GM12864 (cell line): ENCODE data around the gene MAGED4B.
"Not testable (repeated sequence)": the region's sequence is repeated elsewhere in the genome, so short reads cannot be mapped to it uniquely, and the experiment has no call there.

Source experiments
- DNase-seq: peaks from one replicate; pipeline ENCODE4 v3.0.0-alpha.2; 2011; ENCODE audit warnings: low read depth
- H3K4me3 ChIP-seq: 2 replicates; pipeline ENCODE4 v1.5.1; 2011; ENCODE audit warnings: mild to moderate bottlenecking, low read depth, low read length, control low read depth
- CTCF ChIP-seq: IDR thresholded peaks from 2 replicates; pipeline ENCODE4 v1.5.1; 2011; ENCODE audit warnings: low read depth, mild to moderate bottlenecking, moderate library complexity, low read length, control low read depth, inconsistent platforms; ENCODE audit errors: missing control alignments

MAGED4B gene

GRCh38 chrX:52068666-52069640 lies at the start of gene MAGED4B:
Gene MAGED4B (minus strand): TSS chrX:52069183. CDS start chrX:52068172, 1,011 bp downstream.
- H3K4me3 ChIP-seq, DNase-seq: not testable (repeated sequence)

GRCh38 chrX:52118262-52118661 lies 49.3 kb upstream of the MAGED4B start:
- H3K4me3 ChIP-seq, result no peak overlapping the region
- no peak for DNase-seq
- no peak for TF ChIP-seq CTCF

GRCh38 chrX:52082578-52082977 lies 13.6 kb upstream of the MAGED4B start:
- DNase-seq, result no peak
- H3K4me3 ChIP-seq, result no peak overlapping the region
- no peak for TF ChIP-seq CTCF

GRCh38 chrX:52078131-52078530 lies 9.1 kb upstream of the MAGED4B start:
- no peak for TF ChIP-seq CTCF
- no peak overlapping the region for H3K4me3 ChIP-seq
- no peak for DNase-seq

- not testable (repeated sequence) for DNase-seq, H3K4me3 ChIP-seq
Measured at GRCh38 chrX:52042288-52042687, 26.7 kb downstream of the MAGED4B start.

GRCh38 chrX:52034211-52034610 lies 34.8 kb downstream of the MAGED4B start:
- no peak overlapping the region for H3K4me3 ChIP-seq
- no peak for DNase-seq
- no peak for TF ChIP-seq CTCF

GRCh38 chrX:52031371-52031770 lies 37.6 kb downstream of the MAGED4B start:
- DNase-seq, result no peak
- TF ChIP-seq CTCF, result no peak
- no peak overlapping the region for H3K4me3 ChIP-seq

GRCh38 chrX:52015794-52016193 lies 53.2 kb downstream of the MAGED4B start:
- H3K4me3 ChIP-seq, result no peak overlapping the region
- no peak for TF ChIP-seq CTCF
- DNase-seq, result no peak
